KMS-11 (cell line): ENCODE measurements around the gene C1orf198.

Experiments used
- H2AFZ ChIP-seq: fragments of 200-600 bp; sonication (generic); 2 replicates; pipeline ENCODE4 v1.6.1; 2016; ENCODE audit warnings: antibody characterized with exemption, mixed run types, low read depth
- H3K27ac ChIP-seq: fragments of 200-600 bp; sonication (generic); 2 replicates; pipeline ENCODE4 v1.6.1; 2016; ENCODE audit warnings: mild to moderate bottlenecking, mixed run types
- H3K27me3 ChIP-seq: fragments of 200-600 bp; sonication (generic); 2 replicates; pipeline ENCODE4 v1.6.1; 2017; ENCODE audit warnings: mild to moderate bottlenecking, low read depth, mixed run types, moderate library complexity; ENCODE audit not compliant: insufficient read depth
- H3K36me3 ChIP-seq: fragments of 200-600 bp; sonication (generic); 2 replicates; pipeline ENCODE4 v1.6.1; 2017; ENCODE audit warnings: mild to moderate bottlenecking, mixed run types; ENCODE audit not compliant: insufficient read depth
- H3K4me1 ChIP-seq: fragments of 200-600 bp; sonication (generic); 2 replicates; pipeline ENCODE4 v1.6.1; 2016; ENCODE audit warnings: mild to moderate bottlenecking, low read depth, mixed run types; ENCODE audit not compliant: poor library complexity, severe bottlenecking
- H3K4me2 ChIP-seq: fragments of 200-600 bp; sonication (generic); 2 replicates; pipeline ENCODE4 v1.7.0; 2016; ENCODE audit warnings: mild to moderate bottlenecking, mixed run types
- H3K4me3 ChIP-seq: fragments of 200-600 bp; sonication (generic); IDR thresholded peaks from 2 replicates; pipeline ENCODE4 v1.6.1; 2017; ENCODE audit warnings: low read depth, low read length, mixed read lengths; ENCODE audit not compliant: insufficient read depth
- H3K79me2 ChIP-seq: fragments of 200-600 bp; sonication (generic); 2 replicates; pipeline ENCODE4 v1.6.1; 2016; ENCODE audit warnings: low read depth, mixed run types; ENCODE audit not compliant: insufficient read depth
- H3K9ac ChIP-seq: fragments of 200-600 bp; sonication (generic); 2 replicates; pipeline ENCODE4 v1.6.1; 2016; ENCODE audit warnings: mild to moderate bottlenecking, mixed run types
- H4K20me1 ChIP-seq: fragments of 200-600 bp; sonication (generic); 2 replicates; pipeline ENCODE4 v1.6.1; 2016; ENCODE audit warnings: mild to moderate bottlenecking, mixed run types; ENCODE audit not compliant: insufficient read depth
- CTCF ChIP-seq: fragments of 200-600 bp; sonication (generic); conservative IDR thresholded peaks from 2 replicates; pipeline ENCODE4 v1.6.1; 2017; ENCODE audit warnings: low read depth, mild to moderate bottlenecking, antibody characterized with exemption, low read length, moderate library complexity, mixed read lengths

The C1orf198 gene

GRCh38 chr1:230861970-230862595, 6.2 kb downstream of the C1orf198 start:
- H4K20me1 ChIP-seq, result no peaks in the 10 kb centered on the region
- H3K4me2 ChIP-seq, result no peak overlapping the region
- TF ChIP-seq CTCF, result no peak
- H3K4me3 ChIP-seq, result no peak overlapping the region
- H2AFZ ChIP-seq, result no peak overlapping the region
- no peaks in the 10 kb centered on the region for H3K79me2 ChIP-seq
- H3K36me3 ChIP-seq, result no peaks in the 10 kb centered on the region
- no peak overlapping the region for H3K27ac ChIP-seq
- no peak overlapping the region for H3K9ac ChIP-seq
- no peaks in the 10 kb centered on the region; the same call in 1 of the 2 replicates for H3K27me3 ChIP-seq
- peaks cover 8% of the 10 kb centered on the region for H3K4me1 ChIP-seq

GRCh38 chr1:230861489-230861888, 6.8 kb downstream of the C1orf198 start:
- H3K4me1 ChIP-seq, result peaks cover 6% of the 10 kb centered on the region
- no peaks in the 10 kb centered on the region for H3K27me3 ChIP-seq
- no peak overlapping the region for H3K4me3 ChIP-seq
- H4K20me1 ChIP-seq, result no peaks in the 10 kb centered on the region
- H3K79me2 ChIP-seq, result no peaks in the 10 kb centered on the region
- no peak overlapping the region for H3K27ac ChIP-seq
- no peak overlapping the region for H2AFZ ChIP-seq
- no peak for TF ChIP-seq CTCF
- H3K4me2 ChIP-seq, result no peak overlapping the region
- no peak overlapping the region for H3K9ac ChIP-seq
- no peaks in the 10 kb centered on the region for H3K36me3 ChIP-seq

- H3K9ac ChIP-seq, result no peak overlapping the region
- no peak overlapping the region for H3K27ac ChIP-seq
- H3K4me2 ChIP-seq, result no peak overlapping the region
- no peak overlapping the region for H2AFZ ChIP-seq
- no peak for TF ChIP-seq CTCF
- no peaks in the 10 kb centered on the region for H3K36me3 ChIP-seq
- H3K79me2 ChIP-seq, result no peaks in the 10 kb centered on the region
- H4K20me1 ChIP-seq, result no peaks in the 10 kb centered on the region
- no peak overlapping the region for H3K4me3 ChIP-seq
- no peaks in the 10 kb centered on the region for H3K27me3 ChIP-seq
- peaks cover 6% of the 10 kb centered on the region for H3K4me1 ChIP-seq
Observed at GRCh38 chr1:230860617-230861384, 7.5 kb downstream of the C1orf198 start.

GRCh38 chr1:230858918-230859729, 9.2 kb downstream of the C1orf198 start:
- Histone ChIP-seq H3K4me1 (peaks cover 6% of the 10 kb centered on the region), H2AFZ (no peak overlapping the region), H3K9ac (no peak overlapping the region), H3K27me3 (no peaks in the 10 kb centered on the region), H3K79me2 (no peaks in the 10 kb centered on the region), H3K27ac (no peak overlapping the region), H4K20me1 (no peaks in the 10 kb centered on the region), H3K4me2 (no peak overlapping the region), H3K36me3 (no peaks in the 10 kb centered on the region), H3K4me3 (no peak overlapping the region)
- TF ChIP-seq CTCF, result no peak
